OCI-LY7 (cell line): ENCODE results near the gene ASIC2.
"Not testable (repeated sequence)": the region's sequence is repeated elsewhere in the genome, so short reads cannot be mapped to it uniquely, and the experiment has no call there.

Source experiments
- EZH2phosphoT487 ChIP-seq: fragments of 200-600 bp; sonication (generic); IDR thresholded peaks from 2 replicates; pipeline ENCODE4 v1.6.1; 2018; ENCODE audit warnings: low read depth, borderline replicate concordance, mild to moderate bottlenecking, mixed run types, antibody characterized with exemption, low read length, moderate library complexity, mixed read lengths
- TF ChIP-seq, protein P1 (sequence below): fragments of 200-600 bp; sonication (generic); conservative IDR thresholded peaks from 2 replicates; pipeline ENCODE4 v1.5.1; 2014; ENCODE audit warnings: mild to moderate bottlenecking, antibody characterized with exemption, low read length, moderate library complexity, mixed read lengths

DNA sequence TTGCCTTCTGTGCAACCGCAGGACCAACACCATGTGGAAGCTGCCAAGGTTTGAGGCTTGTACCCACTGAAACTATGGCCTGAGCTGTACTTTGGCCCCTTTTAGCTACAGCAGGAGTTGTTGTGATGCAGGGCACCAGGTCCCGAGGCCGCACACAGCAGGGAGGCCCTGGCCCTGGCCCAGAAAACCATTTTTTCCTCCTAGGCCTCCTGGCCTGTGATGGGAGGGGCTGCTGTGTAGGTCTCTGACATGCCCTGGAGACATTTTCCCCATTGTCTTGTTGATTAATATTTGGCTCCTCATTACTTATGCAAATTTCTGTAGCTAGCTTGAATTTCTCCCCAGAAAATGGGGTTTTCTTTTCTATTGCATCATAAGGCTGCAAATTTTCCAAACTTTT lies 311.5 kb downstream of the ASIC2 start:
- TF ChIP-seq, protein P1, sequence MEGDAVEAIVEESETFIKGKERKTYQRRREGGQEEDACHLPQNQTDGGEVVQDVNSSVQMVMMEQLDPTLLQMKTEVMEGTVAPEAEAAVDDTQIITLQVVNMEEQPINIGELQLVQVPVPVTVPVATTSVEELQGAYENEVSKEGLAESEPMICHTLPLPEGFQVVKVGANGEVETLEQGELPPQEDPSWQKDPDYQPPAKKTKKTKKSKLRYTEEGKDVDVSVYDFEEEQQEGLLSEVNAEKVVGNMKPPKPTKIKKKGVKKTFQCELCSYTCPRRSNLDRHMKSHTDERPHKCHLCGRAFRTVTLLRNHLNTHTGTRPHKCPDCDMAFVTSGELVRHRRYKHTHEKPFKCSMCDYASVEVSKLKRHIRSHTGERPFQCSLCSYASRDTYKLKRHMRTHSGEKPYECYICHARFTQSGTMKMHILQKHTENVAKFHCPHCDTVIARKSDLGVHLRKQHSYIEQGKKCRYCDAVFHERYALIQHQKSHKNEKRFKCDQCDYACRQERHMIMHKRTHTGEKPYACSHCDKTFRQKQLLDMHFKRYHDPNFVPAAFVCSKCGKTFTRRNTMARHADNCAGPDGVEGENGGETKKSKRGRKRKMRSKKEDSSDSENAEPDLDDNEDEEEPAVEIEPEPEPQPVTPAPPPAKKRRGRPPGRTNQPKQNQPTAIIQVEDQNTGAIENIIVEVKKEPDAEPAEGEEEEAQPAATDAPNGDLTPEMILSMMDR: not testable (repeated sequence)
- TF ChIP-seq EZH2phosphoT487: not testable (repeated sequence)
